ENCODE measurements around the gene WDHD1.
"Not testable (repeated sequence)": the region's sequence is repeated elsewhere in the genome, so short reads cannot be mapped to it uniquely, and the experiment has no call there.

WDHD1 gene

DNA sequence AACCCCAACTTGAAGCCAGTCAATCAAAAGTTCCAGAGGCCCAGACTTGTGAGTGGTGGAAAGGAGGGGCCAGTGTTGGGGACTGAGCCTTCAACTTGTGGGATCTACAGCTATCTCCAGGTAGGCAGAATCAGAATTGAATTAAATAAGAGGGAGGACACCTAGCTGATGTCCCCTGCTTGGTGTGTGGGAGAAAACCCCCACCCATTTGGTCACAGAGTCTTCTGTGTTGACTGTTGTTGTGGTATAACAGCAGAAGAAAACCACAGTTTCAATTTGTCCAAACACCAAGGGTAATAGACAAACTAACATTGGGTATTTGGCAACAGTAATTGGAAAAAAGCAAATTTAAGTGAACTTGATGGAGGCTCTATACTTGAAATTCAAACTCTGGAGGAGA lies 120.8 kb downstream of the WDHD1 start:
- DNase-seq = no peak

DNA sequence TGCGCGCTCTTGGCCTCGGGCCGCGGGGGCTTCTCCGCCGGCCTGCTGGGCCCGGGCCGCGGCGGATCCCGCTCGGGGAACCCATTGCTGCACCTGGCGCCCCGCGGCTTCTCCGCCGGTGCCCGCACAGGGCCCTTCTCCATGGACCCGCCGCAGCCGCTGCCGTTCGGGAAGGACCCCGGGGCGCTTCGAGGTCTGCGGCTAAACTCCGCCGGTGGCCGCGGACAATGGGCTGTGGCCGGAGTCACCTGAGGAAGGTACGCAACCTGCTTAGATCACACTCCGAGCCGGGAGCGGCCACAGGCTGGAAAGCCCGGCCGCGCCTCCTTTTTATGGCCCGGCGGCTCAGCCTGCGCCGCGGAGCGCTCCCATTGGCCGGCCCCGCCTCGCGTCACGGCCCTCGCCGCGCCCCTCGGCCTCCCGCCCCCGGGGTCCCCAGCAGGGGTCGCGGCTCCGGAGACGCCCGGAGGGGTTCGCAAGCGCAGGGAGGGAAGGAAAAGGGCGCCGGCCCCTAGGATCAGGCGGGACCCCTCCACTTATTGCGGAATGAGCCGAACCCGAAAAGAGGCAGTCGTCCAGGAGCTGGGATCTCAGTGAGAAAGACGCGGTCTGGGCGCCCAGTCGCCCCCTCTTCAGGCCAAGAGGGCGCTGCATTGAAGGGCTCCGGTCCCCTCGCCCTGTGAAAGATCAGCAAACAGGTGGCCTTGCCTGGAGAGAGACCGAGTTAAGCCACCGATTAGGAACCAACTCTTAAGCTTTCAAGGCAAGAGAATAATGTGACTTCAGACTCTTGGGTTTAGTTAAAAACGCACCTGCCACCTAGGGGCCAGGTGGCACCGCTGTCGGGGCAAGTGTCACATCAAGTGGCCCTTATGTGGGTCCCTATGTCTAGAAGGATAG lies 124.1 kb downstream of the WDHD1 start, which contains the start of gene GCH1:
GCH1 (minus strand) TSS at position 306 of the 900 bp plus-strand sequence; CDS start at position 143, 163 bp downstream.
- peak; percentile 71 for DNase-seq

DNA sequence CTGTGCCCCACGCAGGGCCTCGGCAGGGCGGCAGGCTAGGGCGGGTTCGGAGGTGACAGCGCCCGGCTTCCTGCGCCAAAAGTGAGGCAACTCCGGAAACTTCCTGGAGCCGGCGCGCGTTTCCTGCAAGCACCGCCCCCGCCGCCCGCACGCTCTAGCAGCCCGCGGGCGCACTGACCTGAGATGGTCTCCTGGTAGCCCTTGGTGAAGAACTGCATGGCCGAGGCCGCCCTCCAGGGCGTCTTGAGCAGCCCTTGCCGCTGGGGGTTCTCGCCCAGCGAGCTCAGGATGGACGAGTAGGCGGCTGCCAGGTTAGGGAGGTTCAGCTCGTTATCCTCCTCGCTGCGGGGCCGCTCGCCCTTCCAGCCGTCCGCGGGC lies 124.8 kb downstream of the WDHD1 start:
- DNase-seq = peak; percentile 76

DNA sequence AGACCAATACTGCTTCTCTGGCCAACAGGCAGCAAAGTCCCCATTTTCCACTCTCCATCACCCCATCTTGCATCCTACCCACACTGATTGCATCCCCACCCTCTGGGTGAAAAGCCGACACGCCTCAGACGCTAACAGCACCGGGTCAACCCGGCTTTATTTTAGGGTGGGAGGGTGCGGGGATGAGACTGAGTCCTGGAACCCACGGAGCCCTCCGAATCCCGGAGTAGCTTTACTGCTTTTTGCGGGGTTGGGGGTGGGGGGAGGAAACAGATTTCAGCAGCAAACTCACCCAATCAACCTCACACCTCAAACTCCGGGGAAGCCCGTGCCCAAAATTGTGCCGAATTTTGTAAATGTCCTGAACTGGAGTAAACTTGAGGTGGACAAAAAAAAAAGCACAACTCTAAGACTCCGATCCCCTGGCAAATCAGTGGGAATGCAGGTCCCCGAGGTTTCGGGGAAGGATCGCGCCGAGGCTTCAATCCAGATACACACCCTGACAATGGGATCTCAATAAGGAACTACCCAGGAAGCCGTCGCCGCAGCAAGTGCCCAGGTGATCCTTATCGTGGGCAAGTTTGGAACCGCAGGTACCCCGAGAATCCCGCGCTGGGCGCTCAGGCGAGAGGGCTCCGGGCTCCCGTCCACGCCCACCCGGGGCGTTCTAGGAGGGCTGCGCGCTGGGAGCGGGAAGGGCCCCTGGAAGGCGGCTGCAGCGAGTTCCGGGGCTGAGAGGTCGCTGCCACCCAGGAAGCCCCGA lies 125.3 kb downstream of the WDHD1 start:
- DNase-seq = peak; percentile 7

DNA sequence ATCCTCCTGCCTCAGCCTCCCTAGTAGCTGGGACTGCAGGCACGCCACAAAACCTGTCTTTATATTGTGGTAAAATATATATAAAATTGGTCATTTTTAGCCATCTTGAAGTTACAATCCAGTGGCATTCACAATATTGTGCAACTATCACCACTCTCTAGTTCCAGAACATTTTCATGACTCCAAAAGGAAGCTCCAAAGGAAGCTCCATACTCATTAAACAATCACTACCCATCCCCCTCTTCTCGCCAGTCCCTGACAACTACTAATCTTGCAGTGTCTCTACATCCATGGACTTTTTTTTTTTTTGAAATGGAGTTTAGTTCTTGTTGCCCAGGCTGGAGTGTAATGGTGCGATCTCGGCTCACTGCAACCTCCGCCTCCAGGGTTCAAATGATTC lies 127.3 kb downstream of the WDHD1 start:
- no peak for DNase-seq

DNA sequence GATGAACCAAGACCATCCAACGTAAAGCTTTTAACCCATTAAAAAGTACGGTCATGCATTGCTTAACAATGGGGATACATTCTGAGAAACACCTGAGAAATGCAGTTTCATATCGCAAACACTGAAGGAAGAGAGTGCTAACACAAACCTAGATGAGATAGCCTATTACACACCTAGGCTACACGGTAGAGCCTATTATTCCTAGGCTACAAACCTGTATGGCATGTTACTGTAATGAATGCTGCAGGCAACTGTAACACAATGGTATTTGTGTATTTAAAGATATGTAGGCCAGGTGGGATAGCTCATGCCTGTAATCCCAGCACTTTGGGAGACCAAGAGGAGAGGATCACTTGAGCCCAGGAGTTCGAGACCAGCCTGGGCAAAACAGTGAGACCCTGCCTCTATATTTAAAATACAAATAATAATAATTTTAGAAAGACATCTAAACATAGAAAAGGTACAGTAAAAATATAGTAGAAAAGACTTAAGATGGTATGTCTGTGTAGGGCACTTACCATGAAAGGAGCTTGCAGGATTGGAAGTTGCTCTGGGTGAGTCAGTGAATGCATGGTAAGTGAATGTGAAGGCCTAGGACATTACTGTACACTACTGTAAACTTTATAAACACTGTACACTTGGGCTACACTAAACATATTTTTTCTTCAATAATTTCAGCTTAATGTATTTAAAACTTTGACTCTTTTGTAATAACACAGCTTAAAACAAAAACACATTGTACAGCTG lies 128.9 kb downstream of the WDHD1 start:
- not testable (repeated sequence) for DNase-seq

DNA sequence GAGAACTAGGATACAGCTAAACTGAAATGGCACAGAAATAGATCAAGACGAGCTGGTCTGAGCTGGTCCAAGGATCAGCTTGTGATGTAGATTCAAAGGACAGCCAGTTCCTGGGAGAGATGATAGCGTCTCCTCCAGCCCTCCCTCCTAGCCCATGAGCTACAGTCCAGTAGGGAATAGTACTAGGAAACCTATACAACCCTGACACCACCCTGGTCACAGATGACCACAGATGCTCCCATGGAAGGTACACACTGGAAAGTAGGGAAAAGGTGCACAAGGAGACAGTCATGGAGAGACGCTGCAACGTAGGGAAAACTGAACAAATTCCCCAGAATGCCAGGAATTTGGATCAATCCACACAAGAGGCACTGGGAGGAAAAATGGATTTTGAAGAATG lies 131.2 kb downstream of the WDHD1 start:
- no peak for DNase-seq

DNA sequence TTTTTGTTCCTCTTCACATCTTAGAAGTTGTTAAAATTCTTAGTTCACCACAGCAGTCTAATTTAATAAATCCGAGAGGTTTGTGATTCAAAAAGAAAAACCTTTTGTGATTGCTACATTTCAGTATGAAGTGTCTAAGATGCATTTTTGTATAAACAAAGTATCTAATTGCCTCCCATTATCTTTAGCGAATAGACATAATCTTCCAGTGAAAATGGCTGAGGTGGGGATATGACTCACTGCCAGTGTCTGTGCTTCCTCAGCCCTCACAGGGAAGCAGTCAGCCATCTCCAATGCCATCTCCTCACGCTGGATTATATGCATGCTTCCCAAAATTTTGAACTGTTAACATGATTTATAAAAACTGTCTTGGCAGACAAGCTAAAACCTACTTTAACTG lies 131.9 kb downstream of the WDHD1 start:
- no peak for DNase-seq

DNA sequence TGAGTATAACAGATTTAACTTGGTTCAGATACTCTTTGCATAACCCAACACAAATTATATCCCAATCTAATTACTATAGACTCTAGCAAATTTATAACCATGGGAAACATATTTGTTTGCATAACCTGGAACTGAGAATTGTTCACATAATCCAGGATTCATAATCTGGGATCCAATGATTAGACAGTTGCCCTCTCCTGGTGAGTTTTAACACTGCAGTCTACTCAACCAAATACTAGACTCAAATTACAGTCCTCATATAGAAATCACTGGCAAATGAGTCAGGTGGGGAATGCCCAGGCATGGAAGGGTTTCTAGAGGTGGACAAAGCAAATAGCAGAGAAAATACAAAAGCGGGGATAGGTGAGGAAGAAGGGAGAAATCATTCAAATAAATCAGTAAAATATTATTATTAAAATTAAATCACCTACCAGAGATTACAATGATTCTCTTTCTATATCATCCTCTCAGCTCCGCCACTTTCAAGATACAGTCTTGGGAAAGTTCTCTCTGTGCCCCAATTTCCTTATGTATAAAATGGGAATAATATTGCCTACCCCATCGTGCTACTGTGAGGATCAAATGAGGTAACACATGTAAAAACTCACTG lies 133.6 kb downstream of the WDHD1 start:
- DNase-seq = no peak

DNA sequence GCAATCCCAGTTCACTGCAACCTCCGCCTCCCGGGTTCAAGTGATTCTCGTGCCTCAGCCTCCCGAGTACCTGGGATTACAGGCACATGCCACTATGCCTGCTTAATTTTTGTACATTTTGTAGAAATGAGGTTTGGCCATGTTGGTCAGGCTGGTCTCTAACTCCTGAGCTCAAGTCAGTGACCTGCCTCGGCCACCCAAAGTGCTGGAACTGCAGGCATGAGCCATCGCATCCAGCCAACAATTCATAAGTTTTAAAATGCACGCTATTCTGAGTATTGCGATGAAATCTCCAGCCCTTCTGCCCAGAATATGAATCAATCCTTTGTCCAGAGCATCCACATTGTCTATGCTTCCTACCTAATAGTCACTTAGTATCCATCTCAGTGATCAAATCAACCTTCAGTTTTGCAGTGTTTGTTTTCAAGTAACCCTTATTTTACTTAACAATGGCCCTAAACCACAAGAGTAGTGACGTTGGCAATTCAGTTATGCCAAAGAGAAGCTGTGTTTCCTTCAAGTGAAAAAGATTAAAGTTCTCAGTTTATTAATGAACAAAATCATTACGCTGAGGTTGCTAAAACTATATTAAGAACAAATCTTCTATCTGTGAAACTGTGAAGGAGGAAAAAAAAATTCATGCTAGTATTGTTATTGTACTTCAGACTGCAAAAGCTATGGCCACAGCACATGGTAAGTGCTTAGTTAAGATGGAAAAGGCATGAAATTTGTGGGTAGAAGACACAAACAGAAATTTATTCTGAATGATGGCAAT lies 135.2 kb downstream of the WDHD1 start:
- no peak for DNase-seq

DNA sequence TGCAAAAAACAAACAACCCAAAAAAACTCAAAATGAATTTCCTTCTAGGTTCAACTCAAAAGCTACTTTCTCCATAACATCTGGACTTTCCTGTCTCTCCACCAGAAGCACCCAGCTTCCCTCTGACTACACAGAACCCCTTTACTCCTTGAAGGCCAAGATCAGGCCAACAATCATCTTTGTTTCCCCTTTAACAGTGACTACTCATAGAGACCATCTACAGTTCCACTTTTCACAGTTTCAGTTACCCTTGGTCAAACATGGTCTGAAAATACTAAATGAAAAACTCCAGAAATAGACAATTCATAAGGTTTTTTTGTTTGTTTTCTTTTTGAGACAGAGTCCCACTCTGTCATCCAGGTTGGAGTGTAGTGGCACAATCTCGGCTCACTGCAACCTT lies 136.1 kb downstream of the WDHD1 start:
- DNase-seq = no peak

DNA sequence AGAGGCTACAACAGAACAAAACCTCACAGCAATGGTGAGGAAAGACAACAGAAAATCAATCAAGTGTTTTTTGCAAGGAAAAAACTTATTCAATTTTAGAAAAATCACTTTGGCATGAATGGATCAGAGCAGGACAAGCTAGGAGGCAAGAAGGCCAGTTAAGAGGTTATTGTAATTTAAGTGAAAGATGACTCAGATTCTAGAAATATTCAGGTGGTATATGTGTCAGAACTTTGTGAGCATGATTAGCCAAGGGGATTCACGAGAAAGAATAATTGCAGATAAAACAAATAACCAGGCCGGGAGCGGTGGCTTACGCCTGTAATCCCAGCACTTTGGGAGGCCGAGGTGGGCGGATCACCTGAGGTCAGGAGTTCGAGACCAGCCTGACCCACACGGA lies 137.0 kb downstream of the WDHD1 start:
- DNase-seq = no peak
